Astrocyte of the spinal cord (primary cell): ENCODE data around the gene SIGLECL1.

Experiments
- DNase-seq: peaks from one replicate; pipeline ENCODE4 v3.0.0; 2011; ENCODE audit warnings: low read depth, low spot score
- H3K4me3 ChIP-seq: 2 replicates; pipeline ENCODE4 v1.5.1; 2011; ENCODE audit warnings: low read depth, mild to moderate bottlenecking, low read length, moderate library complexity
- CTCF ChIP-seq: IDR thresholded peaks from 2 replicates; pipeline ENCODE4 v1.5.1; 2012; ENCODE audit warnings: low read depth, mild to moderate bottlenecking, low read length, inconsistent platforms
- in situ Hi-C: cut with HindIII; loops from 2 replicates; pipeline ENCODE4 v1.10.0; 2017; ENCODE audit warnings: low sequenced_read_pairs

SIGLECL1 gene

DNA sequence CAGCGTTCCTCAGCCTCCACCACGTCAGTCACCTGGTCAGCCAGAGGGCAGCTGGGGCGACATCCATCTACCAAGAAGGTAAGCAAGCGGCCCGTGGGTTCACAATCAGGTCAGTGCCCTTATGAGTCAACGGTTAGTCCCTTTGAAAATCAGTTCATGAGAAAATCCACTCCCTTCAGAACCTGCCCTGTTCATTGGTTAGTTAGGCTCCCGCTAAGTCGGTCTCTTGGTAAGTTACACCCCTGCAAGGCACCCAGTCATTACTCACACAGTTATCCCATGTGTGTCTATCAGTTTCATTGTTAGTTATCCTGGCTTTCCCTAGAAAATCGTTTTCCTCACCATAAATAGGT lies 564 bp downstream of the SIGLECL1 start:
- H3K4me3 ChIP-seq: no peak overlapping the region
- no peak for DNase-seq

DNA sequence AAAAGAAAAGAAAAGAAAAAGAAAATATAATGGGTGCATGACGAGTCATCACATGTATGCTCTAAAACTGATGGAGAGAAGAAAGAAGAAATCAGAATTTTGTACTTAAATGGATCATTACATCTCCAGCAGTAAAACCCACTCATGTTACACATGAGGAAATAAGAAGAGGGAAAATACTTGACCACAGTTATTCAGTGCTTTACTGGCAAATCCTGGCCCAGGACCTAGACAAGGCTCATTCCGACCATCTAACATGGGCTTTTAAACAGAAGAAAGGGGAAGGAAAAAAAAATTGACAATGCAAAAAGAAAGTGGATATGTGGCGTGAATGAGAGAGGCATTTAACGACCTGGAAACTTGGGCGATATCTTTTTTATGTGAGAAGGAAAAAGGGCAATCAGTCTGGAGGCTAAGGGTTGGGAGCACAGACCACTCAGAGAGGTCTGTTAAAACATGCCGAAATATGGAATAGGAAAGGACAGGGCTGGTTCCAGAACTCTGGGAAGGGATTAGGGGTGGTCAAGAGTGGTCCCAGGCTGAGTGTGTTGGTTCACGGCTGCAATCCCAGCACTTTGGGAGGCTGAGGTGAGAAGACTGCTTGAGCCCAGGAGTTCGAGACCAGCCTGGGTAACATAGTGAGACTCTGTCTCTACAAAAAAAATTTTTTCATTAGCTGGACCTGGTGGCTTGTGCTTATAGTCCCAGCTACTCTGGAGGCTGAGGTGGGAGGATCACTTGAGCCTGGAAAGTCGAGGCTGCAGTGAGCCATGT lies 1.6 kb downstream of the SIGLECL1 start:
- TF ChIP-seq CTCF: no peak
- no peak overlapping the region for H3K4me3 ChIP-seq
- no peak for DNase-seq
- in situ Hi-C loops: no loop called here

More for the DNA sequence above, 564 bp downstream of the SIGLECL1 start:
- TF ChIP-seq CTCF: no peak
- in situ Hi-C loops: no loop called here

DNA sequence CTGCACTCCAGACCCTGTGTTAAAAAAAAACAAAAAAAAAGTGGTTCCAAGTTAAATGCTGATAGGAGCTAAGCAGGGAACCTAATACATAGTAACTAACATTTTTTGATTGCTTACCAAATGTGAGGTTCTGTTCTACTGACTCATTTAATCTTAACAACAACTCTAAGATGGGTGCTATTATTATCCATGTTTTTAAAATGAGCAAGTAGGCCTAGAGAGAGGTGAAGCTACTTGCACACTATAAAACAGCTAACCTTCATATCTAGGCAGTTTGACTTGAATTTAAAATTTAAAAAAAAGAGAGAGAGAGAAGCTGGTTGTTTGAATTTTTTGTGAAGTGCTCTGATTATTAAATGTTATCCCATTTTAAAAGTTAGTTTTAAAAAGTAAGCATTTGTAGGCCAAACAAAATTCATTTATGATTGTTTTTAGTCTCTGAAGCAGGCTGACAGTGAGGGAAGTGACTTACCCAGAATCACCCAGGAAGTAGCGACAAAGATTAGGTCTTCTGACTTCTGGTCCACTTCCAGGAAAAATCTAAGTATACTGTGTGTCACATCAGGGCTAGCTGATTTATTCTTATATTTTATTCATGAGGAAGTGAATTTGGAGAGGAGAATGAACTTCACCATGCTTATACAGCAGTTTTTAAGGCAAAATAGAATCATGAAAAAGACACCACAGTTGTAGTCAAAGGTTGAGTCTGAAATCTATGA lies 2.4 kb downstream of the SIGLECL1 start:
- in situ Hi-C loops: no loop called here
- DNase-seq: no peak
- no peak overlapping the region for H3K4me3 ChIP-seq
- no peak for TF ChIP-seq CTCF

GRCh38 chr19:51256155-51256625 lies 5.3 kb downstream of the SIGLECL1 start:
- no peak for TF ChIP-seq CTCF
- no peak overlapping the region for H3K4me3 ChIP-seq
- DNase-seq: no peak
- in situ Hi-C loops: no loop called here

- DNase-seq: no peak
- in situ Hi-C loops: no loop called here
- H3K4me3 ChIP-seq: no peak overlapping the region
- TF ChIP-seq CTCF: no peak
These were observed 6.6 kb downstream of the SIGLECL1 start for GRCh38 chr19:51257471-51257870.

GRCh38 chr19:51258165-51259160 lies 7.6 kb downstream of the SIGLECL1 start:
- in situ Hi-C loops: no loop called here
- no peak for TF ChIP-seq CTCF
- no peak overlapping the region for H3K4me3 ChIP-seq
- no peak for DNase-seq
